CD4-positive, alpha-beta T cell treated with Interleukin-2 at 100 ng/mL for 4 hours (primary cell): Measurements from ENCODE around the gene RPS6KA2.

Experiments
- DNase-seq: peaks from one replicate; pipeline ENCODE4 v3.0.0-alpha.2; 2020; ENCODE audit warnings: low spot score

Gene RPS6KA2

DNA sequence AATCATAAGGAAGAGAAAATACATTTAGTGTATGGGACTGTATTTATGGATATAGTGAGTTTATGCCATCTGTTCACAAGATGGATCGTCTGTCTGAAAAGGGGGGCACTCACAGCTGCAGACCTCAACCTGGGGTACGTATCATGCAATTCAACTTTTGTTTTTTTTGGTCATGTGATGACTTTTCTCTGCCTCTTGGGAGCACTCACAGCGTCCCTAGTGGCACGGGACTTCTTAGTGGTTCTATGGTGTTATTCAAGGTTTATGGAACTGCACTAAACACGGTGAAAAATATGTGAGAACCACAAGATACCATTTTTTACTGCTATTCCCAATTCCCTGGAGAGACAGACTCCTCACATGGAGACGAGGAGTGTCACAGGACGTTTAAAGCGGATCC is 183.9 kb downstream of the RPS6KA2 start:
- no peak for DNase-seq

DNA sequence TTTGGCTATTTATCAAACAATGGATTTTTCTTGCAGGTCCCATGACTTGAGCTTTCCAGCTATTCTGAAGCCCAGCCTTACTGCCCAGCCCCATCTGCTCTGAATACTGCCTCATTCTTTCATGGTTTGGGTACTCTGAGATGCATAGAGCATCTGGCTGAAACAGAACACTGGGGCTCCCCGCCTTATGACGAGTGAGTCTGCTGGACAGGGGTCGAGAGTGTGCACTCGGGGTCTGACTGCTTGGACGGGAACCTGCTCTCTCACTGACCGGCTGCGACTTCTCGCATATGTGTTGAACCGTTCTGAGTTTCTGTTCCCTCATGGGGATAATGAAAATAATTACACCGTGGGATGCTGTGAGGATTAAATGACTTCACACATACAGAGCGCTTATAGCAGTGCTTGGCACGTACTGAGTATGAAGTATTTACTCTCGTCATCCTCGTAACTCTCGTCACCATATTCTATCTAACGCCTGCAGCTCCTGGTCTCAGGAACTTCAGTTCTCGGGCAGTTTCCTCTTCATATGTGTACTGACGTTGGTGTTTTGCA is 184.8 kb downstream of the RPS6KA2 start:
- no peak for DNase-seq

DNA sequence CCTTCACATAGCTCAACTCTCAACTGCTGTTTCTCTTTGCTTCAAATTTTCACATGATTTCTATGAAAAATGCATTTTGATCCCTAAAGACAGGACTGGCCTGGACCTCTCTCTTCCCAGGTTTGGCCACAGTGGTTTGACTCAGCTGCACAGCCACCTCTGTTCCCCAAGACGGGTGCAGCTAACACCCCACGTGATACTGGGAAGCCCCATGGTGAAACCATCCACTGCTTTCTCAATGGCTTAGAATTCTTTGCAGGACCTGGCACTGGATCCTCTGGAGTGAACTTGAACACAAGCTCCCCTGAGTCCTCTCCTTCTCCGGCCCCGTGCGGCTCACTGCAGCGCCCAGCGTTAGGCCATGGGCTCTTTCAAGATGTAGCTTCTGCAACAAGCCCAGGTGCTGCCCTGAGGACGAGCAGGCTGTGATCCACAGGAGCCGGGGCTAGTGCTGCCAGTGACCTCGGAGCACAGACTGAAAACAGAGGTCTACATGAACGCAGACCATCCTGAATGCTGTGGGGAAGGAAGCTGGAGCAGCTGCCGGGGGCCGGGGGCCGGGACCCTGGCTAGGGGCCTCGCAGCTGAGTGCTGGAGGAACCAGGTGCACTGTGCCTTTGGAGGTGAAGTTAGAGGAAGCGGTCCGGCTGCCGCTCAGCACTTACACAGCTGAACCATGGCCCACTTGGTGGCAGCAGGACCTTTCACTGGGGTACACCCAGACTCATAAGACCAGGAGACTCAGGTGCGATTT is 185.5 kb downstream of the RPS6KA2 start:
- no peak for DNase-seq

DNA sequence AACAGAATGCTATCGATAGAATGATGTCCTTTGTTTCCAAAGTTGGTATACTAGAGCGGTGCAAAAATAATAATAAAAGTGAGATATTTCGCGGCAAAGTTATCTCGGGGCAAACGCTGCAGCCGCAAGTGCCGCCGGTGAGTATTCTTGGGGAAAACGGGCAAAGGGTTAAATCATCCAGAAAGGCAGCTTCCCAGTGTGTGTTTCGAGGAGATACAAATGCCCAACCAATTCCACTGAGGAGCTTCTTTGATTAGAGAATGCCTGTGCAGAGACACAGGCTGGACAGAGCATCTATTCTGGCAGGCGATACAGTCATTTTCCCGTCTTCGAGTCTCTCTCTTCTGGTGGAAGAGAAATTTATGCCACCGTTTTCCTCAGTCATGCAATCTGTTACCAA is 186.3 kb downstream of the RPS6KA2 start:
- no peak for DNase-seq

DNA sequence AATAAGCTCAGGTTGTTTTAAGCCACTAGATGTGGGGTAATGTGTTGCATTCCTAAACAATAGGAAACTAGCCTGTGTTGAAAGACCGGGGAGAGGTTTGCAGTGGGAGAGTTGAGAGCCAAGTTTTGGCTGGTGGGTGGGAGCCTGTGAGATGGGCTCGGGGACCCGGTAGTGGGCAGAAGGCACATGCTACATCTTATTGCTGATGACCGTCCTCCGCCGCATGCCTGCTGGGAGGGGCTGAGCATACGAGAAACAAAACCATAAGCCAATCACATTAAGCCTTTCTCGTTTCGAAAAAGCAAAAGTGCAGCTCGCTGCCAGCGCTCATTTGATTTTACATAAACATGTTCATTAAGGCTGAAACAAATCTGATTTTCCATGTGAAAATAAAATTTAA is 186.9 kb downstream of the RPS6KA2 start:
- DNase-seq, result no peak

DNA sequence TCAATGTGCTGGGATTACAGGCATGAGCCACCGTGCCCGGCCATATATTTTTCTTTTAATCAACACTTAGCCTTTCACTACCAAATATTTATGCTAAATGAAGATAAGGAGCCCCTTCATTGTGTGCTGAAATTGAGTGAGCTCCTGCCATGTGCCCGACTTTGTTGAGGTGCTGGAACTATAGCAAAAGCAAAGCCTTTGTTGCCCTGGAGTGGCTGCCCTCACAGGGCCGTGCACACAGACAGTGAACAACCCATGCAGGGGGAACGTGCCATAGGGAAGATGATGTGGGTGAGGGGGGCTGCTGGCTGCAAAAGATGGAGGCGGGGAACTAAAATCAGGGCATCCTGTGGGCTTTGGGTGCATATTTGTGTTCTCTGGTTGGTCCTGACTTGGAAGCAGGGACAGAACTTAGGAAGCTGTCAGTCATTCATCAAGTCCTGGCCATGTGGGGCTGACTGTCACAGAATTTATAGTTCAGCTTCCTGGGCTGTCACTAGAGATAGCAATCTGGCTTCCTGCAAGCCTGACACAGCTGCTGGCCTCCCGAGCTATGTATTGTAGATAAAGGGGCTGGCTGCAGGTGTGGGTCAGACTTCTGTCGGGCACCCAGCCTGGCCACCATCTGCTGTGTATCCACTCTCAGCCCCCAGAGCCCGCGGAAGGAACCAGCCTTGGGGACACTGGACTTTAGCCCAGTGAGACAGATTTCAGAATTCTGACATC is 187.5 kb downstream of the RPS6KA2 start:
- no peak for DNase-seq

DNA sequence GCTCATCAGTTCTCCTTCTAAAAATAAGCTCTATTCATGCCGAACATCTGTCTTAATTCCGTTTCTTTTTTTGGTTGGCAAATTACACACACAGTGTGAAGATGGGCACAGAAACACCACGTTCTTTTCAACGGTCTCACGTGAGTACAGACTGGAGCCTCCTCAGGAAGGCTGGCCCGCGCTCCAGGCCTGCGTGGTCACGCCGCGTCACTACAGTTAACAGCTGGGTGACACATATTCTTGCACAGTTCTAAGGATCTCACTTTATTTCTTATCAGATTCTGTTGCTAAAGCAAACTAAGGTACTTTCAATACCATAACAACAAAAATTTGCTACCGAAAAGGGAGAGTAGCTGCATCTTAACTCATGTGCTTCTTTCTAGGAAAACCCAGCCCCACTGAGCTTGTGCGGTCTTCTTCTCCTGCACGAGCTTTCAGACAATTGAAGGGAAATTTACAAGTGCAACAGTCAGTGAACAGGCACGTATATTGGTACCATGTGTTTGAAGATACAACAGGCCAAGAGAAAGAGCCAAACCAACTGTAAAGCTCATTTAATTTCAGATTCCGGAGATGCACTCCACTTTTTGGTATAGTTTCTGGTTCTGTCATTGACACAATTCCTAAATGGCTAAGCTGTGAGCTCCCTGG is 188.7 kb downstream of the RPS6KA2 start:
- DNase-seq, result no peak

DNA sequence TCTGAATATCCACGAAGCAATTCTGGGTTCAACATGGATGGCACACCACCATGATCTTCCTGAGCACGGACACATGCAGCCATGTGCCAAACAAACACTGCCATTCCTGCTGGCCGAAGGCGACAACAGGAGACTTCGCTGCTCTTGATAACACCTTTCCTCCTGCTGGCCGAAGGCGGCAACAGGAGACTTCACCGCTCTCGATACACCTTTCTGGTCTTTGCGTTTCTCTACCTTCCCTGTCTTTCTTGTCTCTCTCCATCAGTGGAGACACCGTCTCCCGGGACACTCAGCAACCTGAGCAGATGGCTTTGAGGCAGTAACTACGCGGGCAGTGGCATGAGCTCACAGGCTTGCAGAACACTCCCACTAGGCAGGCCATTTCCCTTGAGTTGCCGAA is 189.4 kb downstream of the RPS6KA2 start:
- DNase-seq, result no peak

DNA sequence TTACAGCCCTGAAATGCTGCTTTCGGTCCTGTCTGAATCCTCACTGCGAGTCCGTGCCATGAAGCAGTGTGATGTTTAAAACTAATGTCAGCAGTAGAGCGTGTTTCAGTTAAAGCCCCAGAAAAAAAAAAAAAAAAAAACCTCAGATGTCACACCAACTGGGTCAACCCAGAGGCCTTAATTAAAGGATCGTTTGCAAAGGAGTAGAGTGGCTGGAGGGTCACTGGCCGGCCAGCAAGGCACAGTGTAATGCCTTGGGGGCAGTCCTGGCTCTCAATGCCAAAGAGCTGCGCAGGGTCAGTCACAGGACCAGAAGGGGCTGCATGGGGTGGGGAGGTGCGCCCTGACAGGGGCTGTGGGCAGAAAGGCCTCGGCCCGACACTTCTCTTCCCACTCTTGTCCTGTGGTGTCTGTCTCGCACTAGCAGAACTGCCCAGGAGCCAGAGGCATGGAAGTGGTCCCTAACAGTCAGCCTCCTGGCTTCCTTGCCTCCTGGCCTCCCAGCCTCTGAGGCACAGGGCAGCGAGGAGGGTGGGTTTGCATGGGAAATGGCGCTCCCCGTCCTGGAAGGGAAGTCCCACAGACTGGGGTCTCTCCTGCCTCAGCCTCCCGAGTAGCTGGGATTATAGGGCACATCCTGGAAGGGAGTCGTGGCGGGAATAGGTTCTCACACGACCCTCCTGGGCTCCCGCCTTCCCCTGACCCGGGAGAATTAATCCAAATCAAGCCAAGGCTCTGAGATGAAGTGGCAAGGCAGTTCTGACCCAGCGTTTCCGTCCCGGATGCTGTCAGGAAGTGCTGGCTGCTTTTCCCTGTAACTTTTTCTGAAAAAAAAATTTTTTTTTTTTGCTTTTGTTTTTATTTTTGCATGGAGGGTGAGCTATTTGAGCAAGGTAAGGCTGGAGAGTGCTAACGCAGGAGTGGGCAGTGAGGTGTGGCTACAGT is 190.6 kb downstream of the RPS6KA2 start:
- no peak for DNase-seq

DNA sequence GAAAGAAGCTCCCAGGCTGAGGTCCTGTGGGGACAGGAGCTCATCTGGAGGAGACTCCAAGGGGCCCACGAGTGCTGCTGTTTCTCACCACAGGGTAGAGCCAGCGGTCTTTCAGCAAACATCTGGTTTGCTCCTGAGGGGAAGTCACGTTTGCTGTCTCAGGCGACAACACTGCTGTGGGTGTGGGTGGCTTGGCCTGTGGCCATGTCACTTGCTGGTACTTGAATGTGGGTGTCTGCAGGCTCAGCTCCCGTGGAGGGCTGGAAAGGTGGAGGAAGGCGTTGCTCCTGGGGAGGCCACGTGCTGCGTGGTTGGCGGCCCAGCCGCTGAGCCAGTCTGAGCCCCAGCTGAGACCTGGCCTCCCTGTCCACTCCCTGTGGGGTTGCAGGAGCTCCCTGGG is 191.5 kb downstream of the RPS6KA2 start:
- peak; percentile 46 for DNase-seq

DNA sequence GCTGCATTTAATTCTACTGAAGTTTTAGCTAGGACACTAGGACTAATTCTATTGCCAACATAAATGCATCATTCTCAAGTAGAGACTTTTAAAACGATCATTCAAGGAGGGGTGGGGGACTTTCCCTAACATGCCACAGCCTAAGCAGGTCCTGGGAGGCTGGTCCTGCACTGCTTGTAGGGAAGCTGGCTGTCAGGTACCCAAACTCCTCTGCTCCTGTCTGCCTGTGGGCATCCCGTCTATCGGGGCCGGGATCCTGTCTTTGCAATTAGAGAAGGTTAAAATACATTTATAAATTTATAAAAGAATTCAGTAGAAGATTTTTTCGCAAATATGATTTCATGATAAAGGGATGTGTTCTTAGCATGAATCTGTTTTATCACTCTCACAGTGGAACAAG is 192.7 kb downstream of the RPS6KA2 start:
- no peak for DNase-seq

DNA sequence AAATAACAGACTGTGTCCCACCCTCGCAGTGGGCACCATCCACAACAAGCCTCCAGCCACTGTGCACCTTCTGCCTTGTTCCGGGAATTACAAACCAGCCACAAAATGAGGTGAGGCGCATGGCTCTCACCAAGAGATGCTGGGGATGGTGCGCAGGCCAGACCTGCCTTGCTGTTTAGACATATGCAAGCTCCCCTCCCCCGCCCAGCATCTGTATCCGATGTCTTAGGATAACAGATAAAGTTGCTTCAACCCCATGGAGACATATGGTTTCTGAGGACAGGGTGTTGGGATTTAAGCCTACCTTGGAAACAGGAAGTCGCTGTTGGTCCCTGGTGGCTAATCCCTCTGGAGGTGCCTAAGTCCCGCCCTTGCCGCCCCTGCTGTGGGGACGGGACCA is 194.0 kb downstream of the RPS6KA2 start:
- no peak for DNase-seq

DNA sequence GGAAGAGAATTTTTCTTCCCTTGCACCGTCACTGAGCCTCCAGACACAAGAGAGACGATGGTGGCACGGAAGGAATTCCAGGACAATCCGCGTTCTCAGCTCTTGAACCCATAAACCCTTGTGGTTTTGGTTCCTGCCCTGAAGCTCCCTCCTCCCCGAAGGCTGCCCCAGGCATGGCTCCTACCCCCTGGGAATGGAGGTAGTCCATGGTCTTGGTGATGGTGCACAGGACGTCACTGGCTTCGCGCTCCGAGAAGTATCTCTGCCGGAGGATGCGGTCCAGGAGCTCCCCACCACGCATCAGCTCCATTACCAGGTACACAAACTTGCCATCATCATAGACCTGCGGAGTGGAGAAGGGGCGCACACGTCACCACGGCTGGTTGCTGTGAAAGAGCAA is 196.8 kb downstream of the RPS6KA2 start:
- DNase-seq, result no peak

DNA sequence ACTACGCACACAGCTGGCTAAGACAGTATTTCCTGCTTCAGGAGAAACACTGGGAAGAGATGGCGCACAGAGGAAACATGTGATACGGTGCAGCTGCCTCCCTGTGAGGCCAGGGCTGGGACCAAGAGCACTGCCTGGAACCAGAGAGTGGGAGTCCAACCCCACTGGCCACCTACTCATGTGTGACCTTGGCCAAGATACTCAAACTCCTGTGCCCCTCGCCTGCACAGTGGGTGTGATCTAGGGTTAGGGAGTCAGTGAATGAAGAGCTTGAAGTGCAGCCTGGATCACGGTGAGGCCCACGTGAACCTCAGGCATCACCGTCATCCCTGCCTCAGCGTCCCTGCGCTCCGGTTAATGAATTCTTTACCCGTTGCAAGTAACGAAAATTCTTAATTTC is 202.6 kb downstream of the RPS6KA2 start:
- no peak for DNase-seq

DNA sequence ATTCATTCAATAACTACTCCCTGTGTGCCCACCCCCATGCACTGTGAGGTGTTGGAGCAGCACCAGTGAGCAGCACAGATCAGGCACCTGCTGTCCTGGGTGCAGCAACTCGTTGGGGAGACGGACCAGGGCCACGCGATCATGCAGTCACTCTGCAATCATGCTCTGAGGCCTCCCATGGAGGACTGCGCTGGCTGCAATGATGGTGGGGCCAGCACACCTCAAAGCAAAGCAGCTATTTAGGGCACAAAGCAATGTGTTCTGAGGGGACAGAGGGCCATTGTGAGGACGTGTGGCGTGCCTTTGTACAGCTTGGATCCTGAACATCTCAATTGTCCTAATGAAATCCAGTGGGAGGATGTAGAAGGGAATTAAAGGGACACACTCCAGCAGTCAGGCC is 203.3 kb downstream of the RPS6KA2 start:
- DNase-seq, result no peak

DNA sequence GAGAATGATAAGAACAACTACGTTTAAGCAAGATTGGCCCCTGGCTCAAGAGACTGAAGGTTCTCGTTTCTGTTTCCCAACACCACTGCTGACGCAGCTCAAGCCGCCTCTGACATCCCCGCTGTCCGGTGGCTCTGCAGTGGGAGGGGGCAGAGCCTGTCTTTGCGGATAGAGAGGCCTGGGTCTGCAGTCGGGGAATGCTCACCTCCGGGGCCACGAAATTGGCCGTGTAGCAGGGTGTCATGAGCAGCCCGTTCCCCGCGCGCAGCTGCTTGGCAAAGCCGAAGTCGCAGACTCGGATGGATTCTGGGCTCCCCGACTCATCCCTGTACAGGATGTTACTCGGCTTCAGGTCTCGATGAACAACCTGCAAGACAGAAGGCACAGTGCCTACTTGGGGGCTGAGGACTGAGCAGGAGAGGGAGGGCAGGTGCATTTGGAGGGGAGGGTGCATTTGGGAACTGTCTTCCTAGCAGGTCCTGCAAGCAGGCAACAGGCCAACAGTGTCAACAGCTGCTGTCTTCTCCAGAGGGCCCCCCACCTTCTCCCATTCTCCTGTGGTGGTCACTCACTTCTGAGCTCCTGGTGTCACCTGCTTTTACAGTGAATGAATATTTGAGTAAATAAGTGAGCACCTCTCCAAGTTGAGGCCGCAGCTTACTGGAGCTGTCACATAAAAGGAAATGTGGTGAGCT is 203.9 kb downstream of the RPS6KA2 start:
- no peak for DNase-seq

DNA sequence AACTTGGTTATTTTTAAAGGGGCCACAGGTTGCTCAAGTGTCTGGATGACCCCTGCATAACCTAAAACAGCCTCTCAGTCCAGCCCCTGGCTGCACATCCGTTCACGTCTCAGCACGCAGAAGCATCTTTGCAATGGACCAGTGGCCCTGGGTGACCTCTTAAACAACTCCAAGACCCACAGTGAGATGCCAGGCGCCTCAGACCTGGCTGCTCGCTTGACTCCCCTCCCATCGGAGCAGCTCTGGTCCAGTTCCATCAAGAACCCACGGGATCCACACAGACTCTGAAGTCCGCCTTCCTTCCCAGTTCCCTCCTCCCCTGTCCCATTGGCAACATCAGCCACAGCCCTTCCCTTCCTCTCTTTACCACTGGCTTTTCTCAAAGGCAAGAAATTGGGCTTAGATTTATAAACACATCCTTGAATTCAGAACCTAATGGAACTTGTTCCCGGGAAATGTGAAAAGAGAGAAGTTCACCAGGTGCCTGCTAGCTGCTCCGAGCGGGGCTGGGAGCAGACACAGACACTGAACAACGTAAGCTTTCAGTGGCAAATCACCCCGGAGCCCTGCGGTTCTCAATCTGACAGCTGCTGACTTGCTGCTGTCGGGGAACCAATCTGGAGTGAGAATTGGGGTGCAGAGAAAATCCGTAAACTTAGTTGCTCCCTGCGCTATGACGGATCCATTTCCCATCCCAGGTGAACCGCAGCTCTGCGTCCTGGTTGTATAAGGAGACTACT is 204.7 kb downstream of the RPS6KA2 start:
- DNase-seq, result no peak

DNA sequence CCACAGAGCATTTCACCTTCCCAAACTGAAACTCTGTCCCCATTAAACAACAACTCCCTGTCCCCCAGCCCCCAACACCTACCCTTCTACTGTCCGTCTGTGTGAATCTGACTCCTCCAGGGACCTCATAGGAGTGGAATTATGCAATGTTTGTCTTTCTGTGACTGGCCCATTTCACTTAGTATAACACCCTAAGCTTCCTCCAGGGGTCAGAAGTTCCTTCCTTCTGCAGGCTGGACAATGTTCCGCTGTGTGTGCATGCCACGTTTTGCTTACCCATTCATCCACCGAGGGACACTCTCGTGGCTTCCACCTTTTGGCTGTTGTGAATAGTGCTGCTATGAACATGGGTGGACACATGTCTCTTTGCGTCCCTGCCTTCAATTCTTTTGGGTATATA is 206.7 kb downstream of the RPS6KA2 start:
- no peak for DNase-seq

DNA sequence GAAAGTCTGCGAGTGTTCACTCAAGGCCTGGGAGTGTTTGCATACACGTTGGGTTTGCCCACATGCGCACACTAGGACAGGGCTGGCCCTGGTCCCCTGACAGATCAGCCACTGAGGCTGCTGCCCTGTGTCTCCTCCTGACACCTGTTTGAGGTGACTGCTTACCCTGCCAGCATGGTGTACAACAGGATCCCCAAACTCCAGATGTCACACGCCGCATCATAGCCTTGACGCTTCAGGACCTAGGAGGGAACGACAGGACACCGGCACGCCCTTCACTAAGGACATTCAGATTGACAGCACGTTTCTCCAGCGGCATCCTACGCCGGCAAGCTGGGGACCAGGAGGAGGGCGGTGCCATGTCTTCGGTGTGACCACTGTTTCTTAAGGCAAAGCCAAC is 207.3 kb downstream of the RPS6KA2 start:
- no peak for DNase-seq

DNA sequence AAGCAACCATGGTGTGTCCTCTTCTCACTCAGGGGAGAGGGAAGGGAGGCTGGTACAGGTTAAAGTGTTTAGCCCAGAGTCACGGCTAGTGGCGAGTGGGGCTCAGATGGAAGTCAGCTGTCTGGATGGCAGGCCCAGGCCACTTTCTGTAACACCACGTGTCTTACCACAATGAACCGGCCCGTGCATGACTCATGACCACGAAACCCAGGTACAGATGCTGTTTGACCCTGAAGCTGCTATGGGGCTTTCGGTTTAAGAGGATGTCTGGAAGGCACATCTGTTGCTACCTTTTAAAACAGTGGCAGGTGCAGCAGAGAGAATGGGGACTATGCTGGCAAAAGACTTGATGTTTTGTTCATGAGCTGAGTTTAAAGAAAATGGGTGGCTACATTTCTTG is 207.8 kb downstream of the RPS6KA2 start:
- DNase-seq, result peak; percentile 79
